Esophagus muscularis mucosa (tissue), 4 donors: ENCODE results near the gene KRTAP4-12.

Source experiments
- CTCF ChIP-seq, 3 experiments: fragments of 200-600 bp in 2 of 3; fragments of 450-650 bp in 1 of 3; sonication (generic) in 2 of 3; IDR thresholded peaks; one replicate each; pipeline ENCODE4 v1.5.1; 2017 to 2019; ENCODE audit warnings: antibody characterized with exemption in 3 of 3, mild to moderate bottlenecking in 2 of 3, moderate library complexity in 1 of 3
- EP300 ChIP-seq: sonication (generic); formaldehyde crosslinking; IDR thresholded peaks from one replicate; pipeline ENCODE4 v1.6.1; 2017; ENCODE audit warnings: antibody characterized with exemption
- POLR2A ChIP-seq: fragments of 450-650 bp; IDR thresholded peaks from one replicate; pipeline ENCODE4 v1.6.1; 2017; ENCODE audit warnings: antibody characterized with exemption, moderate library complexity, mild to moderate bottlenecking, low read depth
- POLR2AphosphoS5 ChIP-seq, 2 donors: sonication (generic); formaldehyde crosslinking; IDR thresholded peaks; one replicate each; pipeline ENCODE4 v1.6.1; 2017; ENCODE audit warnings: antibody characterized with exemption in 2 of 2

- TF ChIP-seq POLR2AphosphoS5 (IDR thresholded peaks at IDR 0.05) (no peak), CTCF (IDR thresholded peaks at IDR 0.05) (no peak), EP300 (no peak), POLR2A (no peak)
Observed at GRCh38 chr17:41141361-41141760, 17.4 kb upstream of the KRTAP4-12 start.
